Progenitor cell of endocrine pancreas (in vitro differentiated cells): ENCODE results near the gene NT5C1B. TPM values are rescaled to one million over a fixed set of nuclear protein-coding genes. Genes with fewer than 3 reads are reported as not detected.

Experiments
- DNase-seq: peaks from one replicate; pipeline ENCODE4 v3.0.0; 2021; ENCODE audit warnings: low spot score; ENCODE audit not compliant: unreplicated experiment
- H3K27ac Mint-ChIP-seq: 2 replicates; pipeline ENCODE4 v1.8.0; 2021; ENCODE audit warnings: mild to moderate bottlenecking, moderate library complexity, mixed read lengths
- H3K27me3 Mint-ChIP-seq: 2 replicates; pipeline ENCODE4 v1.8.0; 2021; ENCODE audit warnings: mixed read lengths
- H3K36me3 Mint-ChIP-seq: 2 replicates; pipeline ENCODE4 v1.8.0; 2022; ENCODE audit warnings: mixed read lengths; ENCODE audit not compliant: insufficient read depth
- H3K4me1 Mint-ChIP-seq: 2 replicates; pipeline ENCODE4 v1.8.0; 2021; ENCODE audit warnings: low read depth, mixed read lengths
- H3K4me3 Mint-ChIP-seq: 2 replicates; pipeline ENCODE4 v1.8.0; 2021; ENCODE audit warnings: low read depth, mild to moderate bottlenecking, moderate library complexity, mixed read lengths
- H3K9me3 Mint-ChIP-seq: 2 replicates; pipeline ENCODE4 v1.8.0; 2021; ENCODE audit warnings: low read depth, mixed read lengths
- total RNA-seq: library from RNA; stranded (reverse); gene quantifications from 2 replicates; pipeline ENCODE4 v1.2.1, GENCODE V29; 2021
- TF ChIP-seq, protein P1 (sequence below): fragments of 200-600 bp; sonication (generic); IDR thresholded peaks from one replicate; pipeline ENCODE4 v1.5.0; 2021; ENCODE audit warnings: antibody characterized with exemption, mild to moderate bottlenecking; ENCODE audit not compliant: unreplicated experiment

The NT5C1B gene
- total RNA-seq, 1 donor from 2014 or later = not detected

- H3K4me1 Mint-ChIP-seq = no peaks in the 10 kb centered on the region
- TF ChIP-seq, protein P1, sequence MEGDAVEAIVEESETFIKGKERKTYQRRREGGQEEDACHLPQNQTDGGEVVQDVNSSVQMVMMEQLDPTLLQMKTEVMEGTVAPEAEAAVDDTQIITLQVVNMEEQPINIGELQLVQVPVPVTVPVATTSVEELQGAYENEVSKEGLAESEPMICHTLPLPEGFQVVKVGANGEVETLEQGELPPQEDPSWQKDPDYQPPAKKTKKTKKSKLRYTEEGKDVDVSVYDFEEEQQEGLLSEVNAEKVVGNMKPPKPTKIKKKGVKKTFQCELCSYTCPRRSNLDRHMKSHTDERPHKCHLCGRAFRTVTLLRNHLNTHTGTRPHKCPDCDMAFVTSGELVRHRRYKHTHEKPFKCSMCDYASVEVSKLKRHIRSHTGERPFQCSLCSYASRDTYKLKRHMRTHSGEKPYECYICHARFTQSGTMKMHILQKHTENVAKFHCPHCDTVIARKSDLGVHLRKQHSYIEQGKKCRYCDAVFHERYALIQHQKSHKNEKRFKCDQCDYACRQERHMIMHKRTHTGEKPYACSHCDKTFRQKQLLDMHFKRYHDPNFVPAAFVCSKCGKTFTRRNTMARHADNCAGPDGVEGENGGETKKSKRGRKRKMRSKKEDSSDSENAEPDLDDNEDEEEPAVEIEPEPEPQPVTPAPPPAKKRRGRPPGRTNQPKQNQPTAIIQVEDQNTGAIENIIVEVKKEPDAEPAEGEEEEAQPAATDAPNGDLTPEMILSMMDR = no peak
- no peaks in the 10 kb centered on the region for H3K27me3 Mint-ChIP-seq
- no peak for DNase-seq
- no peak overlapping the region for H3K4me3 Mint-ChIP-seq
- peaks cover 30% of the 10 kb centered on the region for H3K36me3 Mint-ChIP-seq
- peaks cover 15% of the 10 kb centered on the region for H3K9me3 Mint-ChIP-seq
- H3K27ac Mint-ChIP-seq = no peak overlapping the region
These were observed 23.1 kb downstream of the NT5C1B start for GRCh38 chr2:18566145-18566769.

DNA sequence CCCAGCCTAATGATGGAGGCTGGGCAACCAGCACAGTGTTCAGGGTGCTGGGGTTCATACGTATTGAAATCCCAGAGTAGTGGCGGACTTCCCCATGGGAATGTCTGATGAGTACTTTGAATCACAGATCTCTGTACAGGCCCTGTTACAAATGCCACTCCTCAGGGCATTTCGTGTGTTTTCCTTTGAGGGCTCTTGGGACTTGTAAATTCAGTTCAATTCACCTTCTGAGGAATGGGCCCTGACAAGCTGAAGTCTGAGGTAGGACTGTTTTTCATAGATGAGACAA lies 28.6 kb downstream of the NT5C1B start:
- Mint-ChIP-seq H3K9me3 (peaks cover 7% of the 10 kb centered on the region), H3K27ac (peak overlapping the region; percentile 96), H3K4me3 (peak overlapping the region; percentile 90), H3K36me3 (peaks cover 18% of the 10 kb centered on the region), H3K4me1 (peaks cover 21% of the 10 kb centered on the region), H3K27me3 (no peaks in the 10 kb centered on the region)
- DNase-seq = no peak
- TF ChIP-seq, protein P1 = no peak

GRCh38 chr2:18560031-18560796 lies 29.2 kb downstream of the NT5C1B start, which contains the start of gene RDH14:
Gene RDH14 (minus strand): TSS chr2:18560653. CDS start chr2:18560572, 81 bp downstream.
- no peaks in the 10 kb centered on the region for H3K27me3 Mint-ChIP-seq
- peaks cover 4% of the 10 kb centered on the region for H3K9me3 Mint-ChIP-seq
- H3K4me1 Mint-ChIP-seq = peaks cover 21% of the 10 kb centered on the region
- DNase-seq = peak; percentile 93
- H3K36me3 Mint-ChIP-seq = peaks cover 16% of the 10 kb centered on the region
- peak within 1 kb of the TSS; percentile 98 for H3K27ac Mint-ChIP-seq
- TF ChIP-seq, protein P1 = no peak
- peak within 1 kb of the TSS; percentile 90 for H3K4me3 Mint-ChIP-seq

GRCh38 chr2:18559531-18560030 lies 29.8 kb downstream of the NT5C1B start:
- H3K9me3 Mint-ChIP-seq = no peaks in the 10 kb centered on the region
- peak overlapping the region; percentile 90 for H3K4me3 Mint-ChIP-seq
- H3K27ac Mint-ChIP-seq = peak overlapping the region; percentile 98
- H3K36me3 Mint-ChIP-seq = peaks cover 13% of the 10 kb centered on the region
- H3K27me3 Mint-ChIP-seq = no peaks in the 10 kb centered on the region
- TF ChIP-seq, protein P1 = no peak
- H3K4me1 Mint-ChIP-seq = peaks cover 21% of the 10 kb centered on the region
- no peak for DNase-seq

DNA sequence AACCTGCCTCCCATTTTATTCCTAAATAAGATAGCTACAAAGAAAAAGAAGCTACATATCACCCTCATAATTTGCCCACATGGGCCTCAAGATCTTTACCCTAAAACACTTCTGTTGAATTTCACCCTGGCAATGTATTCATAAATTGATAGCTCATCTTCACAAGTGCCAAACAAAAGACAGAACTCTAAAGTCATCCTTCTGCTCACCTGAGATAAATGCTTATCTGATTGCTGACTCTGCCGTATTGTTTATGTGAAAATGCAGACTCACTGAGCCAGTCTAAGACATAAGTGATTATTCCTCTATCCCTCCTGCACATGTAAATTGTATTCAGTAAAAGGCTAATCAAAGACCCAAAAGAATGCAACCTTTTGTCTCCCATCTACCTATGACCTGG lies 30.9 kb downstream of the NT5C1B start:
- no peaks in the 10 kb centered on the region for H3K9me3 Mint-ChIP-seq
- H3K27ac Mint-ChIP-seq = peak overlapping the region; percentile 98
- peaks cover 21% of the 10 kb centered on the region for H3K4me1 Mint-ChIP-seq
- H3K4me3 Mint-ChIP-seq = peak overlapping the region; percentile 90
- peaks cover 11% of the 10 kb centered on the region for H3K36me3 Mint-ChIP-seq
- TF ChIP-seq, protein P1 = no peak
- DNase-seq = no peak
- H3K27me3 Mint-ChIP-seq = no peaks in the 10 kb centered on the region
